Measurements from ENCODE around the gene PCNX2. TPM values are rescaled to one million over a fixed set of nuclear protein-coding genes. Genes with fewer than 3 reads are reported as not detected.

Gene PCNX2
- total RNA-seq, 1 experiment from 2014 or later, result 9.1 TPM

DNA sequence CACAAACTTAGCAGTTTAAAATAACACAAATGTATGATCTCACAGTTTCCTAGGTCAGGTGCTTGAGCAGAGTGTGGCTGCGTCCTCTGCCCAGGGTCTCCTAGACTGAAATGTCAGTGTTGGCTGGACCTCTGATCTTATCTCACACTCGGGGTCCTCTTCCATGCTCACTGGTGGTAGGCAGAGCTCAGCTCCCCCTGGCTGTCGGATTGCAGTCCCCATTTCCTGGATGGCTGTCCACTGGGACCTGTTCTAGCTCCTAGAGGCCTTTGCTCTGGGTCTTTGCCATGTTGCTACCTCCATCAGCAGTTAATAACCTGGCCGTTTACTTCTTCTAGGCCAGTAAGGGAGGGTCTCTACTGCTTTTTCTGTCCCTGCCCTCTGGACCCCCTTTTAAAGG is 107.5 kb downstream of the PCNX2 start:
- BruUV-seq (replicated peaks), result no TSS peak
- ChIA-PET POLR2A (ENCODE audit: low non-redundant PET) (no interaction called here), CTCF (no interaction called here)
- DNase-seq (ENCODE audit: low spot score), result no peak
- TF ChIP-seq, protein P1, sequence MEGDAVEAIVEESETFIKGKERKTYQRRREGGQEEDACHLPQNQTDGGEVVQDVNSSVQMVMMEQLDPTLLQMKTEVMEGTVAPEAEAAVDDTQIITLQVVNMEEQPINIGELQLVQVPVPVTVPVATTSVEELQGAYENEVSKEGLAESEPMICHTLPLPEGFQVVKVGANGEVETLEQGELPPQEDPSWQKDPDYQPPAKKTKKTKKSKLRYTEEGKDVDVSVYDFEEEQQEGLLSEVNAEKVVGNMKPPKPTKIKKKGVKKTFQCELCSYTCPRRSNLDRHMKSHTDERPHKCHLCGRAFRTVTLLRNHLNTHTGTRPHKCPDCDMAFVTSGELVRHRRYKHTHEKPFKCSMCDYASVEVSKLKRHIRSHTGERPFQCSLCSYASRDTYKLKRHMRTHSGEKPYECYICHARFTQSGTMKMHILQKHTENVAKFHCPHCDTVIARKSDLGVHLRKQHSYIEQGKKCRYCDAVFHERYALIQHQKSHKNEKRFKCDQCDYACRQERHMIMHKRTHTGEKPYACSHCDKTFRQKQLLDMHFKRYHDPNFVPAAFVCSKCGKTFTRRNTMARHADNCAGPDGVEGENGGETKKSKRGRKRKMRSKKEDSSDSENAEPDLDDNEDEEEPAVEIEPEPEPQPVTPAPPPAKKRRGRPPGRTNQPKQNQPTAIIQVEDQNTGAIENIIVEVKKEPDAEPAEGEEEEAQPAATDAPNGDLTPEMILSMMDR (conservative IDR thresholded peaks at IDR 0.05; ENCODE audit: low read depth, low read length), result 0 out of 2 replicates have a peak, but pooled peaks have one; percentile 14
- TF ChIP-seq EZH2 (IDR thresholded peaks at IDR 0.05; ENCODE audit: borderline replicate concordance, low read depth, low read length, poor library complexity, severe bottlenecking), result no peak
- intact Hi-C loops (cut with micrococcal nuclease; ENCODE audit: unreplicated experiment), result no loop called here
- H3K27me3 ChIP-seq (replicated peaks; ENCODE audit: insufficient read depth, low read depth, low read length, poor library complexity), result no peaks in the 10 kb centered on the region
- H3K27ac ChIP-seq (ENCODE audit: low read depth, low read length, poor library complexity, severe bottlenecking), result no peak overlapping the region
- H3K4me1 ChIP-seq (ENCODE audit: insufficient read depth, low read length, poor library complexity, severe bottlenecking), result no peaks in the 10 kb centered on the region
- no peaks in the 10 kb centered on the region for H3K9me3 ChIP-seq (ENCODE audit: low read depth, low read length, poor library complexity, severe bottlenecking)
- no peak overlapping the region for H3K4me3 ChIP-seq (ENCODE audit: low read depth, low read length, poor library complexity, severe bottlenecking)
- H3K36me3 ChIP-seq (ENCODE audit: insufficient read depth, low read length, poor library complexity, severe bottlenecking), result no peaks in the 10 kb centered on the region

DNA sequence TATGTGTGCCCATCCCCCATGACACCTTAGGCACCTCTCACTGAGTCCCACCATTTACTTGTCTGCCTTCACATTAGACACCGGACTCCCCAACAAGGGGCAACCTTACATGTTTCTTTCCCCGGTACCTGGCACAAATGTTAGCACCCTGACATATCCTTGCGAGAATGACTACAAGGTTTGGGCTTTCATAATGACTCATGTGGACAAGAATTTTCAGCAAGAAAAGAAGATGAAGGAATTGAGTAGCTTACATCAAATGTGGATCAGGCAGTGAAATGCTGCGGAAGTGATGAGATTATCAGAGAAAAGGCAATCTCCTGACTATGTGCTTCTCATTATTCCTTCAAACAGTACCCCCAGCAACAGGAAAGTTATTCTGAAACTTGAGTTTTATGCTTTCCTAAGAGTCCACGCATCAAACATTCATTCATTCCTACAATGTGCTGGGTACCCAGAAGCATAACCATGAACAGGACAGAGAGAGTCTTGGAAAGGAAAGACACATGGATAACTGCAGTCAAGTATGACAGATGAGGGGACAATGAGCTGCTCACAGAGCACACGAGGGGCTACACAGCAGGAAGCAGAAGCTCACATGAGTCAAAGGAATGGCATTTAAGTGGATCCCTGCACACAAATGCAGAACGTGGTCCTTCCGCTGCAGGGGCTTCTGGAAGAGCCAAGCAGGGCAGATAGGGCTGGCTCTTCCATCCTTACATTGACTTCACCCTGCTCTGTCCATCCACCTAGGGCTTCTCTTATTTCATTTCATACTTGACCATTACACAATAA is 112.1 kb downstream of the PCNX2 start:
- Histone ChIP-seq H3K27ac (ENCODE audit: low read depth, low read length, poor library complexity, severe bottlenecking) (no peak overlapping the region), H3K4me3 (ENCODE audit: low read depth, low read length, poor library complexity, severe bottlenecking) (no peak overlapping the region), H3K36me3 (ENCODE audit: insufficient read depth, low read length, poor library complexity, severe bottlenecking) (no peaks in the 10 kb centered on the region), H3K9me3 (ENCODE audit: low read depth, low read length, poor library complexity, severe bottlenecking) (no peaks in the 10 kb centered on the region), H3K4me1 (ENCODE audit: insufficient read depth, low read length, poor library complexity, severe bottlenecking) (no peaks in the 10 kb centered on the region), H3K27me3 (replicated peaks; ENCODE audit: insufficient read depth, low read depth, low read length, poor library complexity) (no peaks in the 10 kb centered on the region)
- ChIA-PET POLR2A (ENCODE audit: low non-redundant PET) (no interaction called here), CTCF (no interaction called here)
- no peak for TF ChIP-seq EZH2 (IDR thresholded peaks at IDR 0.05; ENCODE audit: borderline replicate concordance, low read depth, low read length, poor library complexity, severe bottlenecking)
- TF ChIP-seq, protein P1 (conservative IDR thresholded peaks at IDR 0.05; ENCODE audit: low read depth, low read length), result no peak
- BruUV-seq (replicated peaks), result no TSS peak
- DNase-seq (ENCODE audit: low spot score), result peak; percentile 69
- intact Hi-C loops (cut with micrococcal nuclease; ENCODE audit: unreplicated experiment), result no loop called here

DNA sequence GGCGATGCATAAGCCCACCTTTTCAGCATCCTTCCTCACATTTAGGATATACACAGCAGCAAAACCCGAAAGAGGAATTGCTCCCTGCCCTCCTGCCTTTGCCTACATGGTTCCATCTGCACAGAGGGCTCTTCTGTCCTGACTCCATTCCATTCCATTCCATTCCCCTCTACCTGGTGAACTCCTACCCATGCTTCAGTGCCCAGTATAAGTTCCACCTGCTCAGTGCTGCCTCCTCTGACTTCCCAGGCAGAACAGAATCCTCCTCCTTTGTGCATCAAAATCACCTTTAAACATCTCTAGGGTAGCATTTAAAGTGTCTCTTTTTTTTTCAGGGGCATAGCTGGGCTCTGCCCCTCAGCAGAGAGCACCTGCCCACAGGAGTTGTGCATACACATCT is 112.9 kb downstream of the PCNX2 start:
- intact Hi-C loops (cut with micrococcal nuclease; ENCODE audit: unreplicated experiment), result no loop called here
- DNase-seq (ENCODE audit: low spot score), result no peak
- no peaks in the 10 kb centered on the region for H3K27me3 ChIP-seq (replicated peaks; ENCODE audit: insufficient read depth, low read depth, low read length, poor library complexity)

More for the DNA sequence above, 112.9 kb downstream of the PCNX2 start:
- no TSS peak for BruUV-seq (replicated peaks)
- TF ChIP-seq EZH2 (IDR thresholded peaks at IDR 0.05; ENCODE audit: borderline replicate concordance, low read depth, low read length, poor library complexity, severe bottlenecking), result no peak
- TF ChIP-seq, protein P1 (conservative IDR thresholded peaks at IDR 0.05; ENCODE audit: low read depth, low read length), result no peak
- H3K36me3 ChIP-seq (ENCODE audit: insufficient read depth, low read length, poor library complexity, severe bottlenecking), result no peaks in the 10 kb centered on the region
- H3K4me3 ChIP-seq (ENCODE audit: low read depth, low read length, poor library complexity, severe bottlenecking), result no peak overlapping the region
- ChIA-PET CTCF (no interaction called here), POLR2A (ENCODE audit: low non-redundant PET) (no interaction called here)
- H3K9me3 ChIP-seq (ENCODE audit: low read depth, low read length, poor library complexity, severe bottlenecking), result no peaks in the 10 kb centered on the region
- H3K27ac ChIP-seq (ENCODE audit: low read depth, low read length, poor library complexity, severe bottlenecking), result no peak overlapping the region
- no peaks in the 10 kb centered on the region for H3K4me1 ChIP-seq (ENCODE audit: insufficient read depth, low read length, poor library complexity, severe bottlenecking)
